Measurements from ENCODE around the gene PRELID3B.

PRELID3B gene

GRCh38 chr20:59042151-59042795 is at the start of gene PRELID3B:
Gene PRELID3B, minus strand, starts transcription at chr20:59042786. Its CDS starts 56 bp downstream, at chr20:59042730.
- no peak for DNase-seq

GRCh38 chr20:59087829-59088433 is 45.3 kb upstream of the PRELID3B start:
- peak; percentile 11 for DNase-seq

GRCh38 chr20:59086923-59087322 is 44.3 kb upstream of the PRELID3B start:
- no peak for DNase-seq

DNA sequence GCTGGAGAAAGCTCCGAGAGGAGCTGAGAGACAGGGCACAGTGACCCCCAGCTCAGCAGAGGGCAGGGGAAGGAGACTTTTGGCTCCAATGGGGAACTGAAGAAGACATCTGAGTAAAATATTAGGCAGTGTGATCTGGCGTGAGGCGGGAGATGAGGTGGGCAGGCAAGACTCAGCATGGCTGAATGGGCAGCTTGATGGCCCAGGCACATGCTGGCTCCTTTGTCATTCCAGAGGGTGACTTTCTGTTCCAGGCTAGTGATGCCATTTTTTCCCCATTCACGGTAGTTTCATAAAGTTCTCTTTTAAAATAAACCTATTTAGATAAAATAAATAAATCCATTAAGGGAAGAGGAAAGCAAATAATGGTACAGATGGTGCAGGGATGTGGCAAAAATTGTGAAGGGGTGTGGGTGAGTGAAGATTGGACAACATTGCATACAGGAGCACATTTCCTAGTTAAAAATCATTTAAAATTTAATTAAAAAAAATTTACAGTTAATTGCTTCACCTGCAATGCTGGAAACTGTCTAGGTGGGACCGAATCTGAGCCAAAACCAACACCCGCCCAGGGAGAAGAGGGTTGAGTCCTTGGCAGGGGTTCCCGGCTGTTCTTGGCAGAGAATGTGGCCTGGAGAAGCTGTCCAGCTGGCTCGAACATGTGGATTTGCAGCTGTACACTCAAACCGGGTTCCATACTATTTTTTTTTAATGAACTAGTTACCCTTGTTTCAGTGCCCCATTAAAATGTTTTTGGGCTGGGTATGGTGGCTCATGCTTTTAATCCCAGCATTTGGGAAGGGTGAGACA is 41.7 kb upstream of the PRELID3B start:
- DNase-seq: no peak

DNA sequence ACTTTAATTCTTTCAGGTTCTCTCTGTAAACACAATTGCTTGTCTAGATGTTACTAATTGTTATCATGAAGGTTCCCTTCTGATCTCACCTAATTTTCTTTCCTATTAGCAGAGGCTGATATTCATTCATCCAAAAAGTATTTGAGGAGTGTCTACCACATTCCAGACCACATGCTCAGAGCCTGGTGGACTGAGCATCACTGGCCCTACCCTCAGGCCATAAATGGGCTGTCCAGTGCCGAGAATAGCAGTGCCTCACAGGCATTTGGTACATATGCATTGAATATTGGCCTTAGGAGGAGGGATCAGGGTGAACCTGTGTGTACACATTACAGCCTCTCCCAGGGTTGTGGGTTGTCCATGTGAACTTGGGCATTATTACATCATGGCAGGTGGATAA is 40.4 kb upstream of the PRELID3B start:
- no peak for DNase-seq

GRCh38 chr20:59082077-59082740 is 39.6 kb upstream of the PRELID3B start:
- DNase-seq: no peak

DNA sequence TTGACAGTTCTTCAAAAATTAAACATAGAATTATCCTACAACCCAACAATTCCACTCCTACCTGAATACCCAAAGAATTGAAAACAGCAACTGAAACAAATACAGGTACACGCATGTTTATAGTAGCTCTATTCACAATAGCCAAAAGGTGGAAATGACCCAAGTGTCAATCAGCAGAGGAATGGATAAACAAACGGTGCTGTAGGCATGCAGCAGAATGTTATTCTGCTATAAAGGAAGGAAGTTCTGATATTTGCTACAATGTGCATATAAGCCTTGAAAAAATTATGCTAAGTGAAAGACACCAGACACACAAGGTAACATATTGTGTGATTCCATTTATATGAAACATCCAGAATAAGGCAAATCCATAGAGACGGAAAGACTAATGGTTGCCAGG is 38.5 kb upstream of the PRELID3B start:
- no peak for DNase-seq

GRCh38 chr20:59078231-59078630 is 35.6 kb upstream of the PRELID3B start:
- DNase-seq: no peak

DNA sequence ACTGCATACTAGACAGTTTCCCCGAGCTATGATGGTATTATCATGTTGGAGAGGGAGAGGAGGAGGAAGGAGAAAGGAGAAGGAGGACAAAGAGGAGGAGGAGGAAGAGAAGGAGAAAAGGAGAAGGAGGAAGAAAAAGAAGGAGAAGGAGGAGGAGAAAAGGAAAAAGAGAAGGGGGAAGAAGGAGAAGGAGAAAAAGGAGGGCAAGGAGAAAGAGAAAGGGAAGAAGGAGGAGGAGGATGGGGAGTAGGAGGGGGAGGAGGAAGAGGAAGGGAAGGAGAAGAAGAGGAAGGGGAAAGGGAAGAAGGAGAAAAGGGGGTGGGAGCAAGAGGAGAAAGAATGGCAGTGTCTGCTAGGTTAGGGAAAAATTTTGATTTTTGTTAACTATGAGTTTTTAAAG is 35.1 kb upstream of the PRELID3B start:
- DNase-seq: no peak

- DNase-seq: no peak
These were observed 33.4 kb upstream of the PRELID3B start for GRCh38 chr20:59075934-59076508.

GRCh38 chr20:59074456-59074855 is 31.9 kb upstream of the PRELID3B start:
- no peak for DNase-seq

- no peak for DNase-seq
These were observed 31.0 kb upstream of the PRELID3B start for GRCh38 chr20:59073582-59073981.

DNA sequence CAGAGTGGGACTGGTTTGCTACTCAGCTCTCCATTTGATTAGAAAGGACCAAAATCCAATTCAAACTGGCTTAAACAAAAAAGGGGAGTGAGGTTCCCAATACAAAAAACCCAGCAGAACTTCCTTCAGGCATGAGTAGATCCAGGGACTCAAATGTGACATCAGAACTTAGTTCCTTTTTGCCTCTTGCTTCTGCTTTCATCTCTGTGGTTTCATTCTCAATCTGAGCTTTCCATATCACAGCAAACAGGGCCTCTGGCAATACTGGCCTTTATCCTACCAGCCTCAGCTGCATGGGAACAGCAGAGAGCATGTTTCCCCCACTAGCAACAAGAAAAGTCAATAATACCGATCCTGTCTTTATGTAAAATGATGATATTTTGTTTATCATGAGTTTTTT is 28.6 kb upstream of the PRELID3B start:
- no peak for DNase-seq

DNA sequence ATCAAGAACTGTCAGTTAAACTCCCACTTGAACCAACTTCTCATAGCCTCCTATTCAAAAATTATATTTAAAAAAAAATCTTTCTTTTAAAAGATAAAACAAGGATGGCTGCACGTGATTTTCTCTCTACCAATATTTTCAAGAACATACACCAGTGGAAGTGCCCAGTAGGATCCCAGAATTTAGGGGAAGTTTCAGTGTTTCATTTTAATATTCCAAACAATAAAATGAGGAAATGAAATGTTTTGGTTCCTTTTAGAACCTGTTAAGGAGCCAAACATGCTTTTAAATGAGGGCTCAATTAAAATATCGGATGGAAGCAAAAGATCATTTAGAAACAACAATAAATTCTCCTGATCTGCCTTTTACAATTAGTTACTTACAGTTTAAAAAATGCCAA is 26.4 kb upstream of the PRELID3B start:
- DNase-seq: no peak

DNA sequence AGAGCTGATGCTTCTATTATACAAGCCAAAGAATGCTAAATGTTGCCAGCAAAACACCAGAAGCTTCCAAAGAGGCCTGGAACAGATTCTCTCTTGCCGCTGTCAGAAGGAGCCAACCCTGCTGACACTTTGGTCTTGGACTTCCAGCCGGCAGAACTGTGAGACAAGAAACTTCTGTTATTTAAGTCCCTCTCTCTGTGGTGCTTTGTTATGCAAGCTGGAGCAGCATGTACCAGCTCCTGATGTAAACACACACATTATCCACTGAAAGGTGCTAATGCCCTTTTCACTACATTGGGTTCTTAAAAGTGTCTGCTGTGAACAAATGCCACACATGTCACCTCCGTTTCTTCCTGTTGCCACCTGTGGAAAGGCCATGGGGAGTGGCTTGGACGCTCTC is 25.9 kb upstream of the PRELID3B start:
- DNase-seq: no peak

DNA sequence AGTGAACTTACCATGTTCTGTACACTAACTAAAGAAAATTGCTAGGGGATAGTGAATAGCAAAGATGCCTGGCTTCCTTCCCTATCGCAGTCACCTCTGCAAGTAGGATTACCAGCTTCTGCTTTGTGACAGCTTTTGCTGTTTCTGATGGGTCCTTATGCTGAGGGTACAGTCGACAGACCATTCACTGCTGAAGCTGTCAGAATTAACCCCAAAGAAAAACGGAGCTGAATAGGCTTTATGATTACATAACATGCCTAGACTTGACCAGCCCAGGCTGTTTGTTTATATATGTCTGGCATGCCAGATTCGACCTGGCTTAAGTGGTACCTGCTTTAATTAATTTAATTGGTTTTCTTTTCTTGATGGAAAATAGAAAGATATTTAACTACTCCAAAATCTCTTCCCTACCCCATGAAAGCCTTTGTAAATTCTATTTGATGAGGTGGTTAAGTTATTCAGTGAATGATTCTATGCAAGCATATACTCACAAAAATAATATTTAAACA is 21.7 kb upstream of the PRELID3B start:
- no peak for DNase-seq

GRCh38 chr20:59063358-59064213 is 21.0 kb upstream of the PRELID3B start:
- DNase-seq: no peak

- DNase-seq: no peak
These were observed 19.5 kb upstream of the PRELID3B start for GRCh38 chr20:59062081-59062480.

DNA sequence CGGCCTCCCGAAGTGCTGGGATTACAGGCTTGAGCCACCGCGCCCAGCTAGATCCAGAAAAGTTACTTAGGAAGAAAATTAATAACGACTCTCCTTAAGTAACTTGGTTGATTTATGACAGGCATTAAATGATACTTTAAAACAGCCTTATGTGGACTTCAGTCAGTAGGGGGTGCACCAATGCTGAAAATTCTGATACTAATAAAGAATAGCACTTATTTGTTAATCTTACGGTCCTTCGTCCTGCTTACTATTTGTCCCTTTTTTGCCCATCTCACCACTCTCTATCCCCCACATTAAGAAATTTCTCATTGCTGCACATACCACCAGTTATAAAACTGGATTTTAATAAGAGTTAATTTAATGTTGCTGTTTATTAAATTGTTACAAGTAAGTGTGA is 12.7 kb upstream of the PRELID3B start:
- DNase-seq: no peak

DNA sequence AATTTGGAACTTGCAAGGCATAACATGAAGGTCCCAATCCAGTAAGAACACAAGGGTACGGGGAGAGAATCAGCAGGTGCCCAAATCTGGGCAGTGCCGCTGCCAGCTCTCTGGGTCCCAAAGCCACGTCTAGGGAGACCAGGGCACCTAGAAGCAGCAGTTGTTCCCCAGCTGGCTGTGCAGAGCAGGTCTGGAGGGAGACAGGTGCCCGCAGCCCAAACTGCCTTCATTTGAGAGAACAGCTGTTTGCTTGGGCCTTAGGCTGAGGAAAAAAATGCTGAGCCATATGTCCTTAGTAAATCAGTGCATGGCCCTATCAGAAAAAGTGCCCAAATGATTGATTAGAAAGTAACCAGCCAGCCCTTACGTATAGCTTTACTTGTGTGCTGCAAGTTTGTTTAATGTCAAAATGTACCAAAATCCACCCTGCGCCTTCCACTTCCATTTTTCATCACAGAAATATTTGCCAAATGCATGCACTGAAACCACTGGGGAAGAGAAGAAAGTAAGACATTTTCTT is 9.1 kb upstream of the PRELID3B start:
- DNase-seq: no peak

DNA sequence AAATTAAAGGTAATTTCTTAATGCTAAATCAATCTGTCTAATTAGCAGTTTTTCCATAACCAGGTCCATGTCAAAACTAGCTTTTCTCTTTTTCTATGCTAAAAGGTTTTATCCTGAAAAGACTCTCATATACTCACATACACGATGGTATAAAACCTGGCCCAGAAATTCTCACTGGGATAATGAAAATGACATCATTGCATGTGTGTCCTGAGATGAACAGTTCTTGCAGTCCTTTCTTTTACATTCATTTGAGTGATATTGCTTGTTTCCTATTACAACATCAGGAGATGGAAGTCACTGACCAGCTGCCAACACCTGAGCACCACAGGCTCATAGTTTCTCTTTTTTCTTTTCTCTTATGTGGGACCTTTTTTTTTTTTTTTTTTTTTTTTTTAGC is 7.9 kb upstream of the PRELID3B start:
- DNase-seq: no peak

- no peak for DNase-seq
These were observed 6.1 kb upstream of the PRELID3B start for GRCh38 chr20:59048681-59049030.
